ENCODE measurements around the gene RIC8A.

- TF ChIP-seq CTCF (IDR thresholded peaks at IDR 0.05; ENCODE audit: poor library complexity, severe bottlenecking): no peak
- no peak for TF ChIP-seq EZH2 (IDR thresholded peaks at IDR 0.05; ENCODE audit: borderline replicate concordance, insufficient read depth, low read length, poor library complexity, severe bottlenecking)
- no peak for TF ChIP-seq EP300 (conservative IDR thresholded peaks at IDR 0.05; ENCODE audit: poor library complexity, severe bottlenecking)
Observed at GRCh38 chr11:249062-249461, 41.6 kb downstream of the RIC8A start.
